Effector memory CD8-positive, alpha-beta T cell (primary cell): ENCODE measurements around the gene ANKRD40.

ENCODE experiments used
- ATAC-seq: fragments of 150-1000 bp; cut with Tn5 transposase; replicated peaks from 2 replicates; pipeline ENCODE4 v1.10.0; 2021; ENCODE audit warnings: mild to moderate bottlenecking, moderate library complexity
- DNase-seq, 3 experiments: peaks; one replicate each; pipeline ENCODE4 v3.0.0; 2021
- H3K27ac Mint-ChIP-seq, 2 donors: one replicate each; pipeline ENCODE4 v1.8.0; 2022; ENCODE audit warnings: mild to moderate bottlenecking in 2 of 2, mixed read lengths in 2 of 2, moderate library complexity in 2 of 2
- H3K27me3 Mint-ChIP-seq, 2 donors: one replicate each; pipeline ENCODE4 v1.8.0; 2022; ENCODE audit warnings: mixed read lengths in 2 of 2
- H3K36me3 Mint-ChIP-seq: one replicate; pipeline ENCODE4 v1.8.0; 2022; ENCODE audit warnings: mild to moderate bottlenecking, moderate library complexity, mixed read lengths; ENCODE audit not compliant: insufficient read depth
- H3K4me1 Mint-ChIP-seq, 2 donors: one replicate each; pipeline ENCODE4 v1.8.0; 2022; ENCODE audit warnings: low read depth in 2 of 2, mixed read lengths in 2 of 2
- H3K4me3 Mint-ChIP-seq, 2 donors: one replicate each; pipeline ENCODE4 v1.8.0; 2022; ENCODE audit warnings: mild to moderate bottlenecking in 2 of 2, mixed read lengths in 2 of 2, moderate library complexity in 2 of 2
- H3K9me3 Mint-ChIP-seq, 2 donors: one replicate each; pipeline ENCODE4 v1.8.0; 2022; ENCODE audit warnings: mixed read lengths in 2 of 2

The ANKRD40 gene

DNA sequence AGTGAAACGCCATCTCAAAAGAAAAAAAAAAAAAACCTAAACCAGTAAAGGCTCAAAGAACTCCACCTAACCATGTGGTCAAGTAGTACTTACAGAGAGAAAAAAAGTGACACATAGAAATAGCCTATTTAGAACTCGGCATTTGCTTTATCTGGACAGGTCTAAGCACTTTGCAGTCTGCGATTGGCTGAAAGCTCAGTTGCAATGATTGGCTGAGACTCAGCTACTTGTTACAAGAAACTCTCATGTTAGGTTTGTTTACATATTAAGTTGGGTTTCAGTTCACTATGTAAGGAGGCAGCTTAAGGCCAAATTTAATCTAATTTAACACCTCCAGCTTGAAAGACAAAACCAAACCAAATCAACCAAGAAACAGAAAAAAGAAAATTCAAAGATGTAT, 54.0 kb downstream of the ANKRD40 start:
- no peaks in the 10 kb centered on the region for H3K36me3 Mint-ChIP-seq
- H3K4me3 Mint-ChIP-seq, result no peak overlapping the region
- H3K4me1 Mint-ChIP-seq, result no peaks in the 10 kb centered on the region
- no peak overlapping the region for H3K27ac Mint-ChIP-seq
- H3K27me3 Mint-ChIP-seq, result peaks cover 4 to 19% of the 10 kb centered on the region in 2 donors
- ATAC-seq (no peak), DNase-seq (no peak)
- no peaks in the 10 kb centered on the region for H3K9me3 Mint-ChIP-seq

DNA sequence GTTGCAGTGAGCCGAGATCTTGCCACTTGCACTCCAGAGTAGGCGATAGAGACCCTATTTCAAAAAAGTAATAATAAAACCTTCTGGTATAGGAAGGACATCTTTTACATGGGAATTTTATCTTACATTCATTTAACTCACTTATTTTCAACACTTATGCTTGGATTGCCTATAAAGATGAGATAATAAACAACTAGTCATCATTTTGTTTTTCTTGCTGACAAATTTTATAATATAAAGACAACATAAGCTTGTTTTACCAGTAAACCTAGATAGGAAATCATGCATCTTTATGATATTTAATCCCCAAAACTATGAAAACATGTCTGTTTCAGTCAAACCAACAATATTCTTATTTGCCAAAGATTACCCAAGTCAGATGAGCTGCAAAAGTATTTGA, 56.1 kb downstream of the ANKRD40 start:
- Mint-ChIP-seq H3K36me3 (no peaks in the 10 kb centered on the region), H3K27me3 (peaks cover 11 to 15% of the 10 kb centered on the region in 2 donors), H3K4me3 (no peak overlapping the region), H3K27ac (no peak overlapping the region), H3K9me3 (no peaks in the 10 kb centered on the region), H3K4me1 (no peaks in the 10 kb centered on the region)
- no peak for ATAC-seq
- DNase-seq, result no peak

DNA sequence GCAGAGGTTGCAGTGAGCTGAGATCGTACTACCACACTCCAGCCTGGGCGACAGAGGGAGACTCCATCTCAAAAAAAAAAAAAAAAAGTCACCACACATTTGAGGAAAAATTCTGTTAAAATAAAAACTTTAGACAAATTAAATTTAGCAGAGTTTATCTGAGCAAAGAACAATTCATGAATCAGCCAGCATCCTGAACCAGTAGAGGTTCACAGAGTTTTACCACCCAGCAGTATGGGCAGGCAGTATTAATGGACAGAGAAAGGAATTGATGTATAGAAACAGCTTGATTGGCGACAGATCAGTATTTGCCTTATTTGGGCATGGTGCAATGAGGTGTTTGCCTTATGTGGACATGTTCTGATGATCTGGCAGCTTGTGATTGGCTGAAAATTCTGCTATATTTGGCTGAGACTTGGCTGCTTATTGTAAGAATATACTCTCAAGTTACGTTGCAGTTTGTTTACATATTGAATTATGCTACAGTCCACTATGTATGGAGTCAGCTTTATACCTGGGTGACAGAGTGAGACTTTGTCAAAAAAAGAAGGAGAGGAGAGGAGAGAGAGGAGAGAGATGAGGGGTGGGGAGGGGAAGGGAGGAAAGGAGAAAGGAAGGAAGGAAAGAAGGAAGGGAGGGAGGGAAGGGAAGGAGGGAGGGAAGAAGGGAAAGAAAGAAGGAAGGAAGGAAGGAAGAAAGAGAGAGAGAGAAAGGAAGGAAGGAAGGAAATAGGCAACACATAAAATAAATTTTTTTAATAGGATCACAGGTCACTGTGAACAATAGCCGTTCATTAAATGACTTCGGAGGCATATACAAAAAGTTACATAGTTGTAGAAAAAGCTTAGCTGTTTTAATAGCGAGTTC, 58.4 kb downstream of the ANKRD40 start:
- H3K4me1 Mint-ChIP-seq, result no peaks in the 10 kb centered on the region
- no peak for DNase-seq
- no peak for ATAC-seq
- H3K4me3 Mint-ChIP-seq, result no peak overlapping the region
- no peaks in the 10 kb centered on the region for H3K36me3 Mint-ChIP-seq
- no peak overlapping the region for H3K27ac Mint-ChIP-seq
- peaks cover 20 to 21% of the 10 kb centered on the region in 2 donors for H3K27me3 Mint-ChIP-seq
- H3K9me3 Mint-ChIP-seq, result no peaks in the 10 kb centered on the region

DNA sequence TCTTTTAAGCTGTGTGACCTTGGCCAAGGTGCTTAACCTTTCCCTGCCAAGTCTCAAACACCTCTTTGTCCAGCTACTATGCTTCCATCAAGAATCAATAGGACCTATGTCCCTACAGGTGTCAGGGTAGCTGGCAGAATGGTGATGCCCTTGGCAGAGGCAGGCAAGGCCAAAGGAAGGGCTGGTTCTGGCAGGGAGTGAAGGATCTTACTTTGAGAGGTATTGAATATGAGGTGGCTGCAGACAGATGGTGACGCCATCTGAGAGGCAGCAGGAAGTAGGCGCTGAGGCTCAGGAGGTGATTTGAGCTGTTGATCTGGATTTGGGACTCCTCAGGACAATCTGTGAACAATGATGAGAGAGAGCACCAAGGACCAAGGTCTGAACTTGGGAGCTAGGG, 60.5 kb downstream of the ANKRD40 start:
- ATAC-seq (no peak), DNase-seq (no peak)
- Mint-ChIP-seq H3K4me3 (no peak overlapping the region), H3K9me3 (no peaks in the 10 kb centered on the region), H3K27ac (no peak overlapping the region), H3K36me3 (no peaks in the 10 kb centered on the region), H3K27me3 (peaks cover 21 to 40% of the 10 kb centered on the region in 2 donors), H3K4me1 (no peaks in the 10 kb centered on the region)

DNA sequence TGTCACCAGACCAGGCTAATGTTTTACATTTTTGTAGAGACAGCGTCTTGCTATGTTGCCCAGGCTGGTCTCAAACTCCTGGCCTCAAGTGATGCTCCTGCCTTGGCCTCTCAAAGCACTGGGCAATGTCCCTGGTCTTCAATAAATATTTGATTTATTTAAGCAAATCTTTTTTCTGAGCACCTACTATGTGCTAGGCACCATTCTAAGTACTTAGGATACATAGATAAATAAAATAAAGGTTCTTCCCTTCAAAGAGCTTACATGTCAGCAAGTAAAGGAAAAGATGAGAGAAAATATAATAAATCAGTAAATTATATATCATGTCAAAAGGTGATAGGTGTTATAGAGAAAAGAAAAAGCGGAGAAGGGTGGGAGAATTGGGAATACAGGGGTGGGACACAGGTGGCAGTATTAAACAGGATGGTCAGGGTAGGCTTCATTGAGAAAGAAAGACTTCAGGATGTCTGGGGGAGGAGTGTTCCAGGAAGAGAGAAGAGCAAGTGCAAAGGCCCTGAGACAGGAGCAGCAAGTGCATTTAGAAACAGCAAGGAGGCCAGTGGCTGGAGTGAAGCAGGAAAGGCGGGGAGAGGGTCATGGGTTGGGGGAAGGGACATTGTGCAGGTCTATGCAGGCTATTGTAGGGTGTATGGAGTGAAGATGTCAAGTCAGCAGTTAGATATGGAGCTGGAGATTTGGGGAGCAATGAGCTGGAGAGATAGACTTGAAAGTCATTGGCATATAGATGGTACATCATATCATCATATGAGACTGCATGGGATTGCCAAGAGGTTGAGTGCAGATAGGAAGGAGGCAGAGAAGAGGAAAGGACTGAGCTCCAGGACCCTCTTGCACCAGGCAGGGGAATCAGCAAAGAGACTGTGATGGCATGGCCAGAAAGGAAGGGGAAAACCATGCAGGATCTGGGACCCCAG, 61.7 kb downstream of the ANKRD40 start:
- Mint-ChIP-seq H3K4me3 (no peak overlapping the region), H3K27me3 (peaks cover 21 to 52% of the 10 kb centered on the region in 2 donors), H3K36me3 (no peaks in the 10 kb centered on the region), H3K27ac (no peak overlapping the region), H3K9me3 (no peaks in the 10 kb centered on the region), H3K4me1 (no peaks in the 10 kb centered on the region)
- ATAC-seq (no peak), DNase-seq (no peak)
